ENCODE results near the gene FGF11.

DNA sequence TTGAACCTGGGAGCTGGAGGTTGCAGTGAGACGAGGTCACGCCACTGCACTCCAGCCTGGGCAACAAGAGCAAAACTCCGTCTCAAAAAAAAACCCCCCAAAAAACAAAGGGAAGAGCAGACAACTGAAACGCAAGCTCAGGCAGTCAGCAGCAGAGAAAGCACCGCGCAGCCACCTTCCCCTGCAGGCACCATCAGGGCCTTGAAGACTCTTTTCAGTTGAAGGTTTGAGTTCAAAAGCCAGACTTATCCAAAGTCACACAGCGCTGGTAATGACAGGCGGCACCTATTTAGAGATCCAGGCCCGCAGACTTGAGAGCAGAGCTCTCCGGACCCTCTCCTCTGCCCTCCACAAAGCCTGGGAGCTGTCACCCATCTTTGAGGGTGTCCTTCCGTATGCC is 29.0 kb downstream of the FGF11 start:
- no peak for TF ChIP-seq FOXM1 (IDR thresholded peaks at IDR 0.05; ENCODE audit: borderline replicate concordance)
- TF ChIP-seq SP1 (IDR thresholded peaks at IDR 0.05), result no peak
- no peak for TF ChIP-seq HDGF (IDR thresholded peaks at IDR 0.05; ENCODE audit: borderline replicate concordance)

All from HEK293T (cell line).